T-helper 2 cell treated with Interferon-gamma antibody and Interleukin-4, amounts not matched to agents 100 ng/mL and 5 ng/mL, for 36 hours (primary cell): ENCODE data around the gene SSX2B. TPM values are rescaled to one million over a fixed set of nuclear protein-coding genes. Genes with fewer than 3 reads are reported as not detected.
"Not testable (repeated sequence)": the region's sequence is repeated elsewhere in the genome, so short reads cannot be mapped to it uniquely, and the experiment has no call there.

ENCODE experiments used
- intact Hi-C: fragments of 100-400 bp; cut with micrococcal nuclease; formaldehyde crosslinking; loops from one replicate; pipeline ENCODE4 v1.15.1; 2023
- total RNA-seq: library from RNA; stranded (reverse); gene quantifications from 2 replicates; pipeline ENCODE4 v1.2.3, GENCODE V29; 2022

The SSX2B gene
- not detected in 2 replicates for total RNA-seq

- intact Hi-C loops = not testable (repeated sequence)
These were observed at the start of gene SSX2B for GRCh38 chrX:52750952-52751351. Gene SSX2B (plus strand): TSS chrX:52751252. CDS start chrX:52752681, 1,429 bp downstream.

- intact Hi-C loops = not testable (repeated sequence)
These were observed 44.0 kb upstream of the SSX2B start, which contains the start of gene SSX2 for GRCh38 chrX:52707078-52707477. Gene SSX2 (minus strand): TSS chrX:52707178. CDS start chrX:52705749, 1,429 bp downstream.

- intact Hi-C loops = not testable (repeated sequence)
These were observed 14.9 kb downstream of the SSX2B start for GRCh38 chrX:52765983-52766382.

- intact Hi-C loops = not testable (repeated sequence)
These were observed 22.5 kb downstream of the SSX2B start for GRCh38 chrX:52773504-52773903.

GRCh38 chrX:52797327-52797726 lies 46.3 kb downstream of the SSX2B start, which contains the start of gene SPANXN5:
Gene SPANXN5 (minus strand): TSS chrX:52797427. CDS start chrX:52797348, 79 bp downstream.
- intact Hi-C loops = not testable (repeated sequence)

GRCh38 chrX:52804876-52805275 lies 53.8 kb downstream of the SSX2B start:
- intact Hi-C loops = not testable (repeated sequence)

Other genes starting within 250 kb of the SSX2B start
- gene XAGE1B, start 234.2 kb upstream of the SSX2B start, total RNA-seq = not detected in 2 replicates
- gene SSX7, start 96.4 kb upstream of the SSX2B start, total RNA-seq = not detected in 2 replicates
- gene SSX2, start 44.1 kb upstream of the SSX2B start, total RNA-seq = not detected in 2 replicates
- gene SPANXN5, start 46.2 kb downstream of the SSX2B start, total RNA-seq = not detected in 2 replicates
- not detected in 2 replicates for gene XAGE5, start 60.0 kb downstream of the SSX2B start, total RNA-seq
- not detected in 2 replicates for gene XAGE3, start 116.8 kb downstream of the SSX2B start, total RNA-seq
- gene FAM156B, start 146.1 kb downstream of the SSX2B start, total RNA-seq = 14.4 and 17.2 TPM in 2 replicates
- 18.2 and 19.6 TPM in 2 replicates for gene FAM156A, start 207.3 kb downstream of the SSX2B start, total RNA-seq